Panc1 (cell line): Measurements from ENCODE around the gene TNFAIP2. TPM values are rescaled to one million over a fixed set of nuclear protein-coding genes. Genes with fewer than 3 reads are reported as not detected.

Source experiments
- ATAC-seq: fragments of 200-7000 bp; cut with Tn5 transposase; 2 replicates; pipeline ENCODE4 v1.9.1; 2020; ENCODE audit warnings: mild to moderate bottlenecking, moderate library complexity
- BruUV-seq: library from RNA; stranded (reverse); fragments of 400-500 nt; replicated peaks from 2 replicates; lab custom pipeline; 2021; lab: Mats Ljungman, UMichigan
- CTCF ChIA-PET: fragments of 300-600 bp; sonication (Branson Sonifier 250); formaldehyde crosslinking; loops from one replicate; lab custom pipeline; 2022; ENCODE audit warnings: antibody characterized with exemption; lab: Charles Lee
- POLR2A ChIA-PET: fragments of 300-600 bp; sonication (Branson Sonifier 250); formaldehyde crosslinking; loops from one replicate; lab custom pipeline; 2022; ENCODE audit warnings: antibody characterized with exemption; lab: Charles Lee
- DNase-seq: peaks from one replicate; pipeline ENCODE4 v3.0.0-alpha.2; 2010; ENCODE audit warnings: low read depth, low spot score
- H3K27ac ChIP-seq: 2 replicates; pipeline ENCODE4 v1.5.1; 2011; ENCODE audit warnings: mild to moderate bottlenecking, low read length, inconsistent platforms
- H3K27me3 ChIP-seq: fragments of 200-500 bp; sonication (Bioruptor generic); 2 replicates; pipeline ENCODE4 v1.6.0; 2014; ENCODE audit warnings: low read length, inconsistent platforms; ENCODE audit not compliant: control insufficient read depth, insufficient read depth
- H3K36me3 ChIP-seq: fragments of 200-500 bp; sonication (Bioruptor generic); 2 replicates; pipeline ENCODE4 v1.5.1; 2014; ENCODE audit warnings: inconsistent platforms, mild to moderate bottlenecking, low read length, moderate library complexity; ENCODE audit not compliant: control insufficient read depth, insufficient read depth
- H3K4me1 ChIP-seq: 2 replicates; pipeline ENCODE4 v1.5.1; 2011; ENCODE audit warnings: inconsistent platforms, mild to moderate bottlenecking, low read length, moderate library complexity; ENCODE audit not compliant: control insufficient read depth, insufficient read depth
- H3K4me3 ChIP-seq, 2 experiments: 2 replicates each; pipeline ENCODE4 v1.5.1; 2011 to 2012; ENCODE audit warnings: low read depth in 2 of 2, low read length in 2 of 2, mild to moderate bottlenecking in 2 of 2, inconsistent platforms in 1 of 2, moderate library complexity in 1 of 2
- H3K9me3 ChIP-seq: fragments of 200-500 bp; sonication (Bioruptor generic); 2 replicates; pipeline ENCODE4 v1.5.1; 2014; ENCODE audit warnings: low read depth, mild to moderate bottlenecking, inconsistent platforms, low read length, moderate library complexity; ENCODE audit not compliant: control insufficient read depth, insufficient read depth
- POLR2AphosphoS5 ChIP-seq: IDR thresholded peaks from 2 replicates; pipeline ENCODE4 v1.6.1; 2012; ENCODE audit warnings: mild to moderate bottlenecking, low read depth, low read length, moderate library complexity
- SIN3A ChIP-seq: IDR thresholded peaks from 2 replicates; pipeline ENCODE4 v1.6.1; 2012; ENCODE audit warnings: low read depth, mild to moderate bottlenecking, low read length, moderate library complexity, borderline replicate concordance; ENCODE audit not compliant: insufficient read depth
- TCF7L2 ChIP-seq: IDR thresholded peaks from 2 replicates; pipeline ENCODE4 v1.6.1; 2011; ENCODE audit warnings: mild to moderate bottlenecking, low read depth, low read length, inconsistent platforms
- in situ Hi-C: cut with HindIII; loops from 2 replicates; pipeline ENCODE4 v1.10.0; 2016; ENCODE audit warnings: low sequenced_read_pairs, low pct_unique_long_range_greater_than_20kb
- intact Hi-C: fragments of 100-400 bp; cut with micrococcal nuclease; formaldehyde crosslinking; loops from one replicate; pipeline ENCODE4 v1.10.0; 2022; ENCODE audit not compliant: unreplicated experiment
- total RNA-seq: library from RNA; stranded (reverse); gene quantifications from one replicate; pipeline ENCODE4 v1.2.1, GENCODE V29; 2021; ENCODE audit not compliant: unreplicated experiment
- TF ChIP-seq, protein P1 (sequence below): fragments of 450-650 bp; IDR thresholded peaks from 2 replicates; pipeline ENCODE4 v1.5.1; 2017; ENCODE audit warnings: mild to moderate bottlenecking
- TF ChIP-seq, protein P2 (sequence below), 2 experiments: IDR thresholded peaks; 2 replicates each; pipeline ENCODE4 v1.6.1; 2011 to 2012; ENCODE audit warnings: low read depth in 2 of 2, control low read depth in 1 of 2, low read length in 1 of 2, mild to moderate bottlenecking in 1 of 2, moderate library complexity in 1 of 2; ENCODE audit not compliant: insufficient read depth in 1 of 2

The TNFAIP2 gene
- total RNA-seq, 1 experiment from 2014 or later, result 491 TPM

DNA sequence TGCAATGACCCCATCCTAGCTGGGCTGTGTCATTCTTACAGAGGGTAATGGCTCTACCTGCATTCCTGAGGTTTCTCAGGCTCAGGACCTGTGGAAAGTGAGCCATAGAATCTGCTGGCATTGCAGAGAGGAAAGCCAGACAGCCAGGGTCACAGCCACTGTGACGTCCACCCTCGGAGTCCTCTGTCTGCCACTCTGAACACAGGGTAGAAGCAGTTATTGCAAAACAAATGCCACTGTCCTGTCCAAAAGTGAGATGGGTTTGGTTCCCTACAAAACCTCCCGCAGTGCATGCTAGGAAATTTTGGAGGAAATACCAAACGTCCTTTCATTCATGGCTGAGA lies 37.8 kb downstream of the TNFAIP2 start:
- Histone ChIP-seq H3K27me3 (no peaks in the 10 kb centered on the region), H3K9me3 (no peaks in the 10 kb centered on the region), H3K36me3 (no peaks in the 10 kb centered on the region), H3K4me3 (no peak overlapping the region), H3K4me1 (peaks cover 3% of the 10 kb centered on the region; the same call in 1 of the 2 replicates), H3K27ac (no peak overlapping the region)
- TF ChIP-seq POLR2AphosphoS5 (no peak), TCF7L2 (no peak), SIN3A (no peak)
- TF ChIP-seq, protein P1, sequence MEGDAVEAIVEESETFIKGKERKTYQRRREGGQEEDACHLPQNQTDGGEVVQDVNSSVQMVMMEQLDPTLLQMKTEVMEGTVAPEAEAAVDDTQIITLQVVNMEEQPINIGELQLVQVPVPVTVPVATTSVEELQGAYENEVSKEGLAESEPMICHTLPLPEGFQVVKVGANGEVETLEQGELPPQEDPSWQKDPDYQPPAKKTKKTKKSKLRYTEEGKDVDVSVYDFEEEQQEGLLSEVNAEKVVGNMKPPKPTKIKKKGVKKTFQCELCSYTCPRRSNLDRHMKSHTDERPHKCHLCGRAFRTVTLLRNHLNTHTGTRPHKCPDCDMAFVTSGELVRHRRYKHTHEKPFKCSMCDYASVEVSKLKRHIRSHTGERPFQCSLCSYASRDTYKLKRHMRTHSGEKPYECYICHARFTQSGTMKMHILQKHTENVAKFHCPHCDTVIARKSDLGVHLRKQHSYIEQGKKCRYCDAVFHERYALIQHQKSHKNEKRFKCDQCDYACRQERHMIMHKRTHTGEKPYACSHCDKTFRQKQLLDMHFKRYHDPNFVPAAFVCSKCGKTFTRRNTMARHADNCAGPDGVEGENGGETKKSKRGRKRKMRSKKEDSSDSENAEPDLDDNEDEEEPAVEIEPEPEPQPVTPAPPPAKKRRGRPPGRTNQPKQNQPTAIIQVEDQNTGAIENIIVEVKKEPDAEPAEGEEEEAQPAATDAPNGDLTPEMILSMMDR, result no peak
- TF ChIP-seq, protein P2, sequence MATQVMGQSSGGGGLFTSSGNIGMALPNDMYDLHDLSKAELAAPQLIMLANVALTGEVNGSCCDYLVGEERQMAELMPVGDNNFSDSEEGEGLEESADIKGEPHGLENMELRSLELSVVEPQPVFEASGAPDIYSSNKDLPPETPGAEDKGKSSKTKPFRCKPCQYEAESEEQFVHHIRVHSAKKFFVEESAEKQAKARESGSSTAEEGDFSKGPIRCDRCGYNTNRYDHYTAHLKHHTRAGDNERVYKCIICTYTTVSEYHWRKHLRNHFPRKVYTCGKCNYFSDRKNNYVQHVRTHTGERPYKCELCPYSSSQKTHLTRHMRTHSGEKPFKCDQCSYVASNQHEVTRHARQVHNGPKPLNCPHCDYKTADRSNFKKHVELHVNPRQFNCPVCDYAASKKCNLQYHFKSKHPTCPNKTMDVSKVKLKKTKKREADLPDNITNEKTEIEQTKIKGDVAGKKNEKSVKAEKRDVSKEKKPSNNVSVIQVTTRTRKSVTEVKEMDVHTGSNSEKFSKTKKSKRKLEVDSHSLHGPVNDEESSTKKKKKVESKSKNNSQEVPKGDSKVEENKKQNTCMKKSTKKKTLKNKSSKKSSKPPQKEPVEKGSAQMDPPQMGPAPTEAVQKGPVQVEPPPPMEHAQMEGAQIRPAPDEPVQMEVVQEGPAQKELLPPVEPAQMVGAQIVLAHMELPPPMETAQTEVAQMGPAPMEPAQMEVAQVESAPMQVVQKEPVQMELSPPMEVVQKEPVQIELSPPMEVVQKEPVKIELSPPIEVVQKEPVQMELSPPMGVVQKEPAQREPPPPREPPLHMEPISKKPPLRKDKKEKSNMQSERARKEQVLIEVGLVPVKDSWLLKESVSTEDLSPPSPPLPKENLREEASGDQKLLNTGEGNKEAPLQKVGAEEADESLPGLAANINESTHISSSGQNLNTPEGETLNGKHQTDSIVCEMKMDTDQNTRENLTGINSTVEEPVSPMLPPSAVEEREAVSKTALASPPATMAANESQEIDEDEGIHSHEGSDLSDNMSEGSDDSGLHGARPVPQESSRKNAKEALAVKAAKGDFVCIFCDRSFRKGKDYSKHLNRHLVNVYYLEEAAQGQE (IDR thresholded peaks at IDR 0.05; ENCODE audit: insufficient read depth in 1 of 2, low read depth in 2 of 2, low read length in 1 of 2), result no peak
- DNase-seq (no peak), ATAC-seq (no peak)
- ChIA-PET POLR2A (no interaction called here), CTCF (no interaction called here)
- no TSS peak for BruUV-seq
- in situ Hi-C loops, result no loop called here
- intact Hi-C loops, result no loop called here

DNA sequence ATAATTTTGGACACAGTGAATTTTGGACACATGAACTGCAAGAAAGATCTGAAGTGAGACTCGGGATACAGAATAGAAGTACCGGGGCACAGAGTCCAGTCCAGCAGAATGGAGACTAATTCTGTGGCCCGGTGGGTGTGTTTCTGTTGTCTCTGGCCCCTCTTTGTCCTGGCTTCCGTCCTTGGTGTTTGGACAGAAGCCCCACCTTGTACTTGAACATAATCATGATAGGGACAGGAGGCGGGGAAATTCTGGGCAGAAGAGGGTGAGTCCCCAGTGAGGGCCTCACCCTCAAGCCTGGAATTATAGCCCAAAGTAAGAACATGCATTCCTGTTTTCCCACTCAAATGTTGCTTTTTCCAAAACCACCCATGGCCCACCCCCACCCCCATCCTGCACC lies 39.9 kb downstream of the TNFAIP2 start:
- POLR2A ChIA-PET, result no interaction called here
- ATAC-seq (no peak), DNase-seq (no peak)
- no peaks in the 10 kb centered on the region for H3K27me3 ChIP-seq
- H3K27ac ChIP-seq, result no peak overlapping the region
- intact Hi-C loops (no loop called here), in situ Hi-C loops (no loop called here)
- TF ChIP-seq, protein P2 (IDR thresholded peaks at IDR 0.05; ENCODE audit: insufficient read depth in 1 of 2, low read depth in 2 of 2, low read length in 1 of 2), result no peak
- H3K36me3 ChIP-seq, result no peaks in the 10 kb centered on the region
- CTCF ChIA-PET, result no interaction called here
- no TSS peak for BruUV-seq
- no peaks in the 10 kb centered on the region for H3K9me3 ChIP-seq
- no peaks in the 10 kb centered on the region for H3K4me1 ChIP-seq
- H3K4me3 ChIP-seq, result no peak overlapping the region
